ENCODE data around the gene ARHGEF40. TPM values are rescaled to one million over a fixed set of nuclear protein-coding genes. Genes with fewer than 3 reads are reported as not detected.

Gene ARHGEF40
- polyA plus RNA-seq, 2 of the 4 experiments (the other 2 are of a cell fraction), result 7.8 to 9.6 TPM

DNA sequence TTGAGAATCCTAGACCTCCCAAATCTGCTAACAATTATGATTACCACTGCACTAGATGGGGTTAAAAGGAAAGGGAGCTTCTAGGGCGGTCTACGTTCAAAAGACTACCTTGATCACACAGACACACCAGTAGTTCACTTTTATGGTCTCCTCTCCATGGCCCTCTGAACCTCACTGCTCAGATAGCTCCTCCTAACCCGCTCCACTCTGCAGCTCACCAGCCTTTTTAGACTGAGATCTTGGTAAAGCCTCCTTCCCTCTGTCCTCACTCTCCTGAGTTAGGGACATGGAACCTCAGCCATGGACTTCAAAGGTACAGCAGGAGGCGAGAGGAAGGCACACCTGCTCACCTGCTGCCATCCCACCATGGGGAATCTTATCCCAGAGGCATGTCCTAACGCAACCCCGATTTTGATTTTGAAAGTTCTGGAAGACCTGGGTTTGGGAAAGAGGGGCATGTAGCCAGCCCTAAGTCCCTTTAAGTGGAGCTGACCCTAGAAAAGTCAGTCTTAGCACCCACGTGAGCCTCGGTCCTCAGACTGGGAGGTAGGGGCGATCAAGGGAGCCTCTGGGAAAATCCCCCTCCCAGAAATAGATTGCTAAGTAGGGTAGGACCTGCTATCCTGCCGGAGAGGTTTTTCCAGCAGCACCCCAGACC, 27.0 kb downstream of the ARHGEF40 start:
- Histone ChIP-seq H3K27ac (peak overlapping the region; percentile 83 to 99), H3K4me3 (peak overlapping the region; percentile 62), H3K4me1 (peaks cover 60% of the 10 kb centered on the region), H3K4me2 (peak overlapping the region; percentile 94), H3K9me3 (no peaks in the 10 kb centered on the region)
- WGBS (ENCODE audit: missing lambda C conversion rate), result 85% methylated on average over 10 of the region's 10 CpGs
- CTCF ChIA-PET, result interaction anchor here (1.5 to 13.7 kb wide), 7 partner anchors 9 to 126 kb away, joined by 7 to 369 read pairs (median 194); partner anchors contain the start of genes ARHGEF40, RNASE7 and TMEM253
- FAIRE-seq, result no peak
- TF ChIP-seq CHD4 (IDR thresholded peaks at IDR 0.05; ENCODE audit: borderline replicate concordance) (no peak), ZC3H11A (IDR thresholded peaks at IDR 0.05) (no peak), RNF2 (IDR thresholded peaks at IDR 0.05; ENCODE audit: borderline replicate concordance, low read depth) (no peak), BHLHE40 (IDR thresholded peaks at IDR 0.05; ENCODE audit: low read depth, low read length) (no peak), HOXB13 (CRISPR knock-in tag; IDR thresholded peaks at IDR 0.05; ENCODE audit: low read depth) (no peak), CTCF (IDR thresholded peaks at IDR 0.05) (no peak), RCOR1 (IDR thresholded peaks at IDR 0.05; ENCODE audit: low read depth, low read length) (no peak), JUNB (IDR thresholded peaks at IDR 0.05) (no peak), PHF8 (IDR thresholded peaks at IDR 0.05; ENCODE audit: borderline replicate concordance, low read depth) (no peak), FOSL2 (IDR thresholded peaks at IDR 0.05) (no peak), FOSL2 (CRISPR knock-in tag; IDR thresholded peaks at IDR 0.05) (no peak), JUN (IDR thresholded peaks at IDR 0.05) (no peak), SREBF2 (IDR thresholded peaks at IDR 0.05) (no peak), MAZ (IDR thresholded peaks at IDR 0.05; ENCODE audit: borderline replicate concordance, low read depth, low read length) (no peak), ESRRA (IDR thresholded peaks at IDR 0.05; ENCODE audit: borderline replicate concordance, low read length) (no peak), POLR2AphosphoS2 (conservative IDR thresholded peaks at IDR 0.05; ENCODE audit: low read length) (no peak)
- DNase-seq (ENCODE audit: low read depth in 1 of 2, low spot score in 1 of 2), result no peak
- peak in 1 of 2 experiments; percentile 14; a peak in 2 of 6 replicates for ATAC-seq
- POLR2A ChIA-PET, result interaction anchor here (2.8 kb wide), 1 partner anchor 26 kb away, joined by 9 read pairs; no protein-coding TSS in a partner anchor

DNA sequence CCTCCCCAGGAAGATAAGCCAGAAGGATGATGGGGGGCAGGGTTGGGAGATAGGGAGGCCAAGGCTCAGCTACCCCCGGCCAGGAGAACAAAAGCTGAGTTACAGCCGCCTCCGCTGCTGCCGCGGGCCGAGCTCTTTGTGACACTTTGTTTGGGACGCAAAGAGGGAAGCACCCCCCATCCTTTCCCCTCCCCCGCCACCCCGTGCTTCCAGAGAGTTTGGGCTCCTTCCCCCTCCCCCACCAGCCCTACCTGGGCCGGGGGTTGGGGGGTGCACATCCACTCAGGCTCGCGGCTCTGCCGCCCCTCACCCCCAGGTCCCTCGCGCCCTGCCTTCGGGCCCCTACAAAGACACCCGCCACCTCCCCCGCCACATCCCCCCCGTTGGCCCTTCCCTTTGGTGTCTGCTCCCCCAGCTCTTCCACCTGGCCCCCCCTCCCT, 27.6 kb downstream of the ARHGEF40 start:
- POLR2A ChIA-PET, result interaction anchor here (0.6 to 2.8 kb wide), 2 partner anchors 27 to 29 kb away, joined by 4 to 9 read pairs; no protein-coding TSS in a partner anchor
- peak overlapping the region; percentile 83 to 99 for H3K27ac ChIP-seq
- TF ChIP-seq FOSL2 (IDR thresholded peaks at IDR 0.05) (no peak), FOSL2 (CRISPR knock-in tag; IDR thresholded peaks at IDR 0.05) (no peak), NFE2L2 (conservative IDR thresholded peaks at IDR 0.05; ENCODE audit: low read length) (no peak), EP300 (IDR thresholded peaks at IDR 0.05) (no peak), KDM1A (IDR thresholded peaks at IDR 0.05; ENCODE audit: low read depth) (no peak), USF2 (IDR thresholded peaks at IDR 0.05) (no peak), TFCP2L1 (CRISPR knock-in tag; IDR thresholded peaks at IDR 0.05) (no peak), CHD4 (IDR thresholded peaks at IDR 0.05; ENCODE audit: borderline replicate concordance) (no peak), RARB (CRISPR knock-in tag; IDR thresholded peaks at IDR 0.05) (no peak), HDAC2 (IDR thresholded peaks at IDR 0.05) (no peak), JUN (IDR thresholded peaks at IDR 0.05) (no peak), NPAS2 (CRISPR knock-in tag; IDR thresholded peaks at IDR 0.05; ENCODE audit: borderline replicate concordance) (no peak), KDM5A (IDR thresholded peaks at IDR 0.05) (no peak), E2F6 (IDR thresholded peaks at IDR 0.05; ENCODE audit: borderline replicate concordance, low read depth) (no peak)
- TF ChIP-seq, protein P1, sequence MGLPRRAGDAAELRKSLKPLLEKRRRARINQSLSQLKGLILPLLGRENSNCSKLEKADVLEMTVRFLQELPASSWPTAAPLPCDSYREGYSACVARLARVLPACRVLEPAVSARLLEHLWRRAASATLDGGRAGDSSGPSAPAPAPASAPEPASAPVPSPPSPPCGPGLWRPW (IDR thresholded peaks at IDR 0.05), result no peak
- H3K4me3 ChIP-seq, result peak overlapping the region; percentile 62
- no peak for ATAC-seq
- peaks cover 65% of the 10 kb centered on the region for H3K4me1 ChIP-seq
- CTCF ChIA-PET, result interaction anchor here (1.5 to 13.7 kb wide), 6 partner anchors 8 to 83 kb away, joined by 7 to 369 read pairs (median 203); partner anchors contain the start of genes ARHGEF40, RNASE7 and TMEM253
- H3K9me3 ChIP-seq, result no peaks in the 10 kb centered on the region
- H3K4me2 ChIP-seq, result peak overlapping the region; percentile 94
- 36% methylated on average over 7 of the region's 19 CpGs for WGBS (ENCODE audit: missing lambda C conversion rate)
- no peak for DNase-seq (ENCODE audit: low read depth in 1 of 2, low spot score in 1 of 2)
- FAIRE-seq, result no peak

All from A549 (cell line).